ENCODE measurements around the gene NDE1.

GRCh38 chr16:15640966-15641365, 9.1 kb upstream of the NDE1 start:
- TF ChIP-seq CTCF (IDR thresholded peaks at IDR 0.05) (no peak), EP300 (IDR thresholded peaks at IDR 0.05) (no peak)
